HG03354 (cell line): Measurements from ENCODE around the gene ZNF14.
"Not testable (repeated sequence)": the region's sequence is repeated elsewhere in the genome, so short reads cannot be mapped to it uniquely, and the experiment has no call there.

Source experiments
- ATAC-seq: cut with Tn5 transposase; IDR thresholded peaks from one replicate; pipeline ENCODE4 v1.9.1; 2021; ENCODE audit warnings: mild to moderate bottlenecking; ENCODE audit not compliant: unreplicated experiment, poor library complexity, severe bottlenecking

ZNF14 gene

GRCh38 chr19:19747357-19748220 lies 14.7 kb upstream of the ZNF14 start:
- no peak for ATAC-seq

- ATAC-seq = no peak
These were observed 13.6 kb upstream of the ZNF14 start for GRCh38 chr19:19746286-19747213.

GRCh38 chr19:19745496-19746285 lies 12.8 kb upstream of the ZNF14 start:
- no peak for ATAC-seq

- no peak for ATAC-seq
These were observed 11.7 kb upstream of the ZNF14 start for GRCh38 chr19:19744641-19745040.

- not testable (repeated sequence) for ATAC-seq
These were observed 11.0 kb upstream of the ZNF14 start for GRCh38 chr19:19743921-19744320.

- no peak for ATAC-seq
These were observed 10.3 kb upstream of the ZNF14 start for GRCh38 chr19:19743176-19743575.

- ATAC-seq = no peak
These were observed 9.9 kb upstream of the ZNF14 start for GRCh38 chr19:19742773-19743172.

GRCh38 chr19:19741184-19741583 lies 8.3 kb upstream of the ZNF14 start:
- ATAC-seq = no peak

- ATAC-seq = no peak
These were observed 7.8 kb upstream of the ZNF14 start for GRCh38 chr19:19740755-19741154.

GRCh38 chr19:19738564-19738963 lies 5.7 kb upstream of the ZNF14 start:
- no peak for ATAC-seq

- no peak for ATAC-seq
These were observed 4.8 kb upstream of the ZNF14 start for GRCh38 chr19:19737559-19738332.

GRCh38 chr19:19721896-19722295 lies 11.0 kb downstream of the ZNF14 start:
- no peak for ATAC-seq

- ATAC-seq = no peak
These were observed 13.1 kb downstream of the ZNF14 start for GRCh38 chr19:19719798-19720197.

- no peak for ATAC-seq
These were observed 20.7 kb downstream of the ZNF14 start for GRCh38 chr19:19711934-19712828.

GRCh38 chr19:19711306-19711933 lies 21.5 kb downstream of the ZNF14 start:
- ATAC-seq = no peak

- no peak for ATAC-seq
These were observed 22.4 kb downstream of the ZNF14 start for GRCh38 chr19:19710506-19710905.

- no peak for ATAC-seq
These were observed 28.1 kb downstream of the ZNF14 start for GRCh38 chr19:19704836-19705235.

- ATAC-seq = not testable (repeated sequence)
These were observed 32.4 kb downstream of the ZNF14 start for GRCh38 chr19:19700493-19700892.
